HT-29 (cell line): ENCODE data around the gene MRRF. TPM values are rescaled to one million over a fixed set of nuclear protein-coding genes. Genes with fewer than 3 reads are reported as not detected.

Experiments
- DNase-seq: peaks from one replicate; pipeline ENCODE4 v3.0.0-alpha.2; 2015; ENCODE audit warnings: low spot score
- small RNA-seq: library from RNA; depleted of rRNA; stranded (forward); fragments of <200 nt; gene quantifications from one replicate; pipeline ENCODE3, GENCODE V24; 2014
- total RNA-seq: library from RNA; depleted of rRNA; stranded (reverse); fragments of >200 nt; shearing (Covaris generic); gene quantifications from 2 replicates; pipeline ENCODE4 v1.2.3, GENCODE V29; 2014; rRNA removed

MRRF gene
- total RNA-seq, 1 experiment from 2014 or later = 52.4 TPM

- no peak for DNase-seq
These were observed 113.6 kb downstream of the MRRF start for GRCh38 chr9:122378236-122378635.

- no peak for DNase-seq
These were observed 114.7 kb downstream of the MRRF start for GRCh38 chr9:122379340-122379739.

GRCh38 chr9:122380293-122380692 lies 115.6 kb downstream of the MRRF start:
- no peak for DNase-seq

Small RNA genes lying within 50 kb of the gene (small RNA-seq; reads per million reads assigned to genes)
- gene AL162424.1 = not detected

Other genes starting within 250 kb of the MRRF start
- 1.3 and 2.5 TPM in 2 replicates for gene TTLL11, start 171.6 kb upstream of the MRRF start, total RNA-seq
- gene NDUFA8, start 105.1 kb upstream of the MRRF start, total RNA-seq = 28.1 and 28.5 TPM in 2 replicates
- gene MORN5, start 105.0 kb upstream of the MRRF start, total RNA-seq = not detected in 2 replicates
- not detected in 2 replicates for gene LHX6, start 35.9 kb upstream of the MRRF start, total RNA-seq
- gene RBM18, start within 50 bp of the MRRF start, total RNA-seq = 4.4 and 6.2 TPM in 2 replicates
- gene PTGS1, start 106.1 kb downstream of the MRRF start, total RNA-seq = 2.1 and 3.9 TPM in 2 replicates
- gene OR1J1, start 213.0 kb downstream of the MRRF start, total RNA-seq = not detected in 2 replicates
- gene OR1J2, start 245.9 kb downstream of the MRRF start, total RNA-seq = not detected in 2 replicates